ENCODE measurements around the gene FANCC. TPM values are rescaled to one million over a fixed set of nuclear protein-coding genes. Genes with fewer than 3 reads are reported as not detected.

Gene FANCC
- total and polyA plus RNA-seq, 4 donors = 8.3 to 32.4 (median 11.5) TPM

DNA sequence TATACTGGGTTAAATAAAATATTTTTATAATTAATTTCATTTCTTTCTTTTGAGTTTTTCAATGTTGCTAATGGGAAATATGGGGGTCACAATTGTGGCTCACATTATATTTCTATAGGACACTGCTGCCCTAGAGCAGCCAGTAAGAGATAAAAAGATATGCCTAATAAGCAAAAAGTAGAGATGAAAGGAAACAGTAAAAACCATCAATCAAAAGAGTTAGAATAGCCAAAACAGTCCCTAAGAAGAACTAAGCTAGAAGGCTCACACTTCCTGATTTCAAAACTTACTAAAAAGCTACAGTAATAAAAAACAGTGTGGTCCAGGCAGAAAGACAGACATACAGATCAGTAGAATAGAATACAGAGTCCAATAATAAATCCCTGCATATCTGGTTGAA, 104.4 kb downstream of the FANCC start:
- no peak overlapping the region for H3K9ac ChIP-seq (ENCODE audit: low read depth in 1 of 2, low read length in 2 of 2)
- DNase-seq (ENCODE audit: low spot score) = no peak
- no peak overlapping the region for H3K4me3 ChIP-seq (ENCODE audit: low read depth in 1 of 3, low read length in 3 of 3)
- H3K27ac ChIP-seq (ENCODE audit: low read depth in 1 of 2, low read length in 2 of 2) = no peak overlapping the region
- H3K27me3 ChIP-seq (ENCODE audit: control insufficient read depth in 4 of 4, insufficient read depth in 4 of 4, low read length in 3 of 4) = no peaks in the 10 kb centered on the region
- no peaks in the 10 kb centered on the region for H3K9me3 ChIP-seq (ENCODE audit: control insufficient read depth in 4 of 4, low read length in 3 of 4)
- H3K4me1 ChIP-seq (ENCODE audit: control insufficient read depth in 4 of 4, insufficient read depth in 4 of 4, low read length in 3 of 4) = no peaks in the 10 kb centered on the region
- no peaks in the 10 kb centered on the region for H3K36me3 ChIP-seq (ENCODE audit: control insufficient read depth in 4 of 4, insufficient read depth in 3 of 4, low read depth in 1 of 4, low read length in 3 of 4)
- TF ChIP-seq SP1 (IDR thresholded peaks at IDR 0.05) = no peak
- no peak for TF ChIP-seq HNF4G (IDR thresholded peaks at IDR 0.05)
- no peak for TF ChIP-seq HNF4A (conservative IDR thresholded peaks at IDR 0.05)
- TF ChIP-seq, protein P1, sequence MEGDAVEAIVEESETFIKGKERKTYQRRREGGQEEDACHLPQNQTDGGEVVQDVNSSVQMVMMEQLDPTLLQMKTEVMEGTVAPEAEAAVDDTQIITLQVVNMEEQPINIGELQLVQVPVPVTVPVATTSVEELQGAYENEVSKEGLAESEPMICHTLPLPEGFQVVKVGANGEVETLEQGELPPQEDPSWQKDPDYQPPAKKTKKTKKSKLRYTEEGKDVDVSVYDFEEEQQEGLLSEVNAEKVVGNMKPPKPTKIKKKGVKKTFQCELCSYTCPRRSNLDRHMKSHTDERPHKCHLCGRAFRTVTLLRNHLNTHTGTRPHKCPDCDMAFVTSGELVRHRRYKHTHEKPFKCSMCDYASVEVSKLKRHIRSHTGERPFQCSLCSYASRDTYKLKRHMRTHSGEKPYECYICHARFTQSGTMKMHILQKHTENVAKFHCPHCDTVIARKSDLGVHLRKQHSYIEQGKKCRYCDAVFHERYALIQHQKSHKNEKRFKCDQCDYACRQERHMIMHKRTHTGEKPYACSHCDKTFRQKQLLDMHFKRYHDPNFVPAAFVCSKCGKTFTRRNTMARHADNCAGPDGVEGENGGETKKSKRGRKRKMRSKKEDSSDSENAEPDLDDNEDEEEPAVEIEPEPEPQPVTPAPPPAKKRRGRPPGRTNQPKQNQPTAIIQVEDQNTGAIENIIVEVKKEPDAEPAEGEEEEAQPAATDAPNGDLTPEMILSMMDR (IDR thresholded peaks at IDR 0.05; ENCODE audit: low read depth, low read length, missing input control) = no peak
- no peak for TF ChIP-seq FOXA2 (IDR thresholded peaks at IDR 0.05)
- TF ChIP-seq JUND (IDR thresholded peaks at IDR 0.05) = no peak
- TF ChIP-seq YY1 (IDR thresholded peaks at IDR 0.05) = no peak
- TF ChIP-seq EGR1 (IDR thresholded peaks at IDR 0.05; ENCODE audit: low read depth in 2 of 2) = no peak
- TF ChIP-seq NR2F2 (IDR thresholded peaks at IDR 0.05) = no peak

DNA sequence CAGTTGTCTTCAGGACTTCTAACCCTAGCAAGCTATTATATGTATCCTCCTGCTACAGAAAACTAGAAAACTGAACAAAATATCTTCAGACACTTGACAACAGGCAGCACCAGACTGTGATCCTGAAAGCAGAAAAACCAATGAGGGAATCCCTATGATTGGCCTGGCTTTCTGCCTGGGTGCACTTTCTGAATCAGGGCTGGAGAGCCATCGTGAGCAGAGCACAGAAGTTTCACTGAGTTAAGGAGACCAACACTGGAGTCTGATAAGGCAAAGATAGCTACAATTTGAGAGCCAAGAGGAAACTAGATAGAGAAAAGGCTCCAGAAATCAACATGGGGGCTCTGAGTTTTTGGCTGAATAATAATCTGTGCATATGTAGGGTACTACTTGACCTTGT, 106.5 kb downstream of the FANCC start:
- TF ChIP-seq, protein P1 (IDR thresholded peaks at IDR 0.05; ENCODE audit: low read depth, low read length, missing input control) = no peak
- TF ChIP-seq HNF4A (conservative IDR thresholded peaks at IDR 0.05) = no peak
- TF ChIP-seq, protein P2, sequence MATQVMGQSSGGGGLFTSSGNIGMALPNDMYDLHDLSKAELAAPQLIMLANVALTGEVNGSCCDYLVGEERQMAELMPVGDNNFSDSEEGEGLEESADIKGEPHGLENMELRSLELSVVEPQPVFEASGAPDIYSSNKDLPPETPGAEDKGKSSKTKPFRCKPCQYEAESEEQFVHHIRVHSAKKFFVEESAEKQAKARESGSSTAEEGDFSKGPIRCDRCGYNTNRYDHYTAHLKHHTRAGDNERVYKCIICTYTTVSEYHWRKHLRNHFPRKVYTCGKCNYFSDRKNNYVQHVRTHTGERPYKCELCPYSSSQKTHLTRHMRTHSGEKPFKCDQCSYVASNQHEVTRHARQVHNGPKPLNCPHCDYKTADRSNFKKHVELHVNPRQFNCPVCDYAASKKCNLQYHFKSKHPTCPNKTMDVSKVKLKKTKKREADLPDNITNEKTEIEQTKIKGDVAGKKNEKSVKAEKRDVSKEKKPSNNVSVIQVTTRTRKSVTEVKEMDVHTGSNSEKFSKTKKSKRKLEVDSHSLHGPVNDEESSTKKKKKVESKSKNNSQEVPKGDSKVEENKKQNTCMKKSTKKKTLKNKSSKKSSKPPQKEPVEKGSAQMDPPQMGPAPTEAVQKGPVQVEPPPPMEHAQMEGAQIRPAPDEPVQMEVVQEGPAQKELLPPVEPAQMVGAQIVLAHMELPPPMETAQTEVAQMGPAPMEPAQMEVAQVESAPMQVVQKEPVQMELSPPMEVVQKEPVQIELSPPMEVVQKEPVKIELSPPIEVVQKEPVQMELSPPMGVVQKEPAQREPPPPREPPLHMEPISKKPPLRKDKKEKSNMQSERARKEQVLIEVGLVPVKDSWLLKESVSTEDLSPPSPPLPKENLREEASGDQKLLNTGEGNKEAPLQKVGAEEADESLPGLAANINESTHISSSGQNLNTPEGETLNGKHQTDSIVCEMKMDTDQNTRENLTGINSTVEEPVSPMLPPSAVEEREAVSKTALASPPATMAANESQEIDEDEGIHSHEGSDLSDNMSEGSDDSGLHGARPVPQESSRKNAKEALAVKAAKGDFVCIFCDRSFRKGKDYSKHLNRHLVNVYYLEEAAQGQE (IDR thresholded peaks at IDR 0.05) = no peak
- no peak for TF ChIP-seq RXRA (IDR thresholded peaks at IDR 0.05)
- TF ChIP-seq SP1 (IDR thresholded peaks at IDR 0.05) = no peak
- H3K4me3 ChIP-seq (ENCODE audit: low read depth in 1 of 3, low read length in 3 of 3) = no peak overlapping the region
- H3K27me3 ChIP-seq (ENCODE audit: control insufficient read depth in 4 of 4, insufficient read depth in 4 of 4, low read length in 3 of 4) = no peaks in the 10 kb centered on the region
- H3K9ac ChIP-seq (ENCODE audit: low read depth in 1 of 2, low read length in 2 of 2) = no peak overlapping the region
- WGBS = 70% methylated on average over 1 of the region's 1 CpG
- no peaks in the 10 kb centered on the region for H3K36me3 ChIP-seq (ENCODE audit: control insufficient read depth in 4 of 4, insufficient read depth in 3 of 4, low read depth in 1 of 4, low read length in 3 of 4)
- no peaks in the 10 kb centered on the region for H3K4me1 ChIP-seq (ENCODE audit: control insufficient read depth in 4 of 4, insufficient read depth in 4 of 4, low read length in 3 of 4)
- no peak for DNase-seq (ENCODE audit: low spot score)
- no peak overlapping the region for H3K27ac ChIP-seq (ENCODE audit: low read depth in 1 of 2, low read length in 2 of 2)
- H3K9me3 ChIP-seq (ENCODE audit: control insufficient read depth in 4 of 4, low read length in 3 of 4) = no peaks in the 10 kb centered on the region

Data from liver (tissue), 9 donors.